HepG2 (cell line): Measurements from ENCODE around the gene L1CAM. TPM values are rescaled to one million over a fixed set of nuclear protein-coding genes. Genes with fewer than 3 reads are reported as not detected.
A peak's percentile ranks its signal among the peaks of the same experiment; 100 is the strongest.

Source experiments
- ARID5B ChIP-seq: IDR thresholded peaks from 2 replicates; pipeline ENCODE4 v1.4.0; 2020; ENCODE audit warnings: mild to moderate bottlenecking, missing genetic modification reagents
- E2F1 ChIP-seq: sonication (generic); formaldehyde crosslinking; IDR thresholded peaks from 2 replicates; pipeline ENCODE4 v1.5.0; 2020; ENCODE audit warnings: missing genetic modification reagents
- E2F5 ChIP-seq: sonication (generic); formaldehyde crosslinking; conservative IDR thresholded peaks from 2 replicates; pipeline ENCODE4 v1.4.0; 2020; ENCODE audit warnings: missing genetic modification reagents
- MLLT10 ChIP-seq: sonication (generic); formaldehyde crosslinking; IDR thresholded peaks from 2 replicates; pipeline ENCODE4 v1.4.0; 2020; ENCODE audit warnings: missing genetic modification reagents
- NFYB ChIP-seq: sonication (generic); formaldehyde crosslinking; IDR thresholded peaks from 2 replicates; pipeline ENCODE4 v1.4.0; 2020; ENCODE audit warnings: missing genetic modification reagents
- NKX3-1 ChIP-seq: sonication (generic); formaldehyde crosslinking; IDR thresholded peaks from 2 replicates; pipeline ENCODE4 v1.5.0; 2020; ENCODE audit warnings: missing genetic modification reagents
- RARG ChIP-seq: sonication (generic); formaldehyde crosslinking; IDR thresholded peaks from 2 replicates; pipeline ENCODE4 v1.4.0; 2020; ENCODE audit warnings: low read depth, mild to moderate bottlenecking, missing genetic modification reagents
- RELA ChIP-seq: sonication (generic); formaldehyde crosslinking; IDR thresholded peaks from 2 replicates; pipeline ENCODE4 v1.4.0; 2020; ENCODE audit warnings: missing genetic modification reagents
- ZBTB7B ChIP-seq: sonication (generic); formaldehyde crosslinking; IDR thresholded peaks from 2 replicates; pipeline ENCODE4 v1.4.0; 2020; ENCODE audit warnings: missing genetic modification reagents
- ZFP36 ChIP-seq: fragments of 150-350 bp; IDR thresholded peaks from 2 replicates; pipeline ENCODE4 v1.6.1; 2018; ENCODE audit warnings: borderline replicate concordance, low read length, low read depth; ENCODE audit not compliant: partially characterized antibody
- ZMAT5 ChIP-seq: sonication (generic); formaldehyde crosslinking; IDR thresholded peaks from 2 replicates; pipeline ENCODE4 v1.5.0; 2020; ENCODE audit warnings: mild to moderate bottlenecking, low read depth, missing genetic modification reagents, borderline replicate concordance
- ZNF101 ChIP-seq: sonication (generic); formaldehyde crosslinking; IDR thresholded peaks from 2 replicates; pipeline ENCODE4 v1.4.0; 2020; ENCODE audit warnings: mild to moderate bottlenecking, low read depth, missing genetic modification reagents, borderline replicate concordance
- ZNF205 ChIP-seq: IDR thresholded peaks from 2 replicates; pipeline ENCODE4 v1.6.1; 2018; ENCODE audit warnings: missing biosample characterization, missing genetic modification reagents
- ZNF264 ChIP-seq: sonication (generic); formaldehyde crosslinking; IDR thresholded peaks from 2 replicates; pipeline ENCODE4 v1.4.0; 2020; ENCODE audit warnings: missing genetic modification reagents
- ZNF281 ChIP-seq: sonication (generic); formaldehyde crosslinking; IDR thresholded peaks from 2 replicates; pipeline ENCODE4 v1.4.0; 2020; ENCODE audit warnings: missing genetic modification reagents, borderline replicate concordance
- ZNF484 ChIP-seq: sonication (generic); formaldehyde crosslinking; IDR thresholded peaks from 2 replicates; pipeline ENCODE4 v1.5.1; 2020; ENCODE audit warnings: mild to moderate bottlenecking, low read depth, missing genetic modification reagents, borderline replicate concordance
- polyA plus RNA-seq, 8 experiments: library from polyadenylated mRNA; depleted of rRNA in 3 of 8; stranded (reverse) in 7 of 8; unstranded in 1 of 8; fragments of >200 nt; fragmentation: Illumina TruSeq in 4 of 8; extraction: Trizol in 4 of 8; gene quantifications; 2 replicates each; pipeline versions ENCODE4 v1.2.1 to v1.2.3, GENCODE V29; 2011 to 2016; ENCODE audit warnings: low read depth in 4 of 8, missing spikeins in 1 of 8, mixed read lengths in 1 of 8; ENCODE audit not compliant: insufficient read depth in 1 of 8
- total RNA-seq, 5 experiments: library from RNA; depleted of rRNA; stranded (reverse); fragments of >200 nt; fragmentation: Illumina TruSeq; extraction: Trizol; gene quantifications; 2 replicates each; pipeline ENCODE4 v1.2.3, GENCODE V29; 2016; ENCODE audit warnings: low read depth in 1 of 5

L1CAM gene
- total and polyA plus RNA-seq, 2 of the 13 experiments (the other 11 are each of a cell fraction or from before 2014, with no cell fraction given), result 1.4 to 2.0 TPM

- TF ChIP-seq E2F5 (CRISPR knock-in tag), result peak; percentile 97
- peak; percentile 98 for TF ChIP-seq ZBTB7B (CRISPR knock-in tag)
- peak; percentile 96 for TF ChIP-seq E2F1 (CRISPR knock-in tag)
- TF ChIP-seq RELA (CRISPR knock-in tag), result peak; percentile 99
- TF ChIP-seq ZFP36, result no peak
- TF ChIP-seq ZMAT5 (CRISPR knock-in tag), result peak; percentile 98
- TF ChIP-seq ARID5B (CRISPR knock-in tag), result peak; percentile 93
- TF ChIP-seq ZNF101 (CRISPR knock-in tag), result peak; percentile 99; the same call in 1 of the 2 replicates
- TF ChIP-seq ZNF484 (CRISPR knock-in tag), result peak; percentile 97; the same call in 1 of the 2 replicates
- TF ChIP-seq RARG (CRISPR knock-in tag), result peak; percentile 99
- peak; percentile 100 for TF ChIP-seq NKX3-1 (CRISPR knock-in tag)
- TF ChIP-seq ZNF205 (CRISPR knock-in tag), result peak; percentile 98
- TF ChIP-seq NFYB (CRISPR knock-in tag), result peak; percentile 72
- TF ChIP-seq ZNF264 (CRISPR knock-in tag), result peak; percentile 99
- peak; percentile 93 for TF ChIP-seq ZNF281 (CRISPR knock-in tag)
- peak; percentile 75; the same call in 1 of the 2 replicates for TF ChIP-seq MLLT10
Measured at GRCh38 chrX:153875391-153876111, 10.4 kb downstream of the L1CAM start (continued).
